Effector CD8-positive, alpha-beta T cell (primary cell): Measurements from ENCODE around the gene C3orf18.
"Not testable (repeated sequence)": the region's sequence is repeated elsewhere in the genome, so short reads cannot be mapped to it uniquely, and the experiment has no call there.

ENCODE experiments used
- DNase-seq: peaks from one replicate; lab custom pipeline; 2025; lab: John Stamatoyannopoulos, UW

The C3orf18 gene

GRCh38 chr3:50523279-50523811 lies 44.2 kb downstream of the C3orf18 start:
- no peak for DNase-seq

GRCh38 chr3:50521572-50521971 lies 46.0 kb downstream of the C3orf18 start:
- DNase-seq, result no peak

DNA sequence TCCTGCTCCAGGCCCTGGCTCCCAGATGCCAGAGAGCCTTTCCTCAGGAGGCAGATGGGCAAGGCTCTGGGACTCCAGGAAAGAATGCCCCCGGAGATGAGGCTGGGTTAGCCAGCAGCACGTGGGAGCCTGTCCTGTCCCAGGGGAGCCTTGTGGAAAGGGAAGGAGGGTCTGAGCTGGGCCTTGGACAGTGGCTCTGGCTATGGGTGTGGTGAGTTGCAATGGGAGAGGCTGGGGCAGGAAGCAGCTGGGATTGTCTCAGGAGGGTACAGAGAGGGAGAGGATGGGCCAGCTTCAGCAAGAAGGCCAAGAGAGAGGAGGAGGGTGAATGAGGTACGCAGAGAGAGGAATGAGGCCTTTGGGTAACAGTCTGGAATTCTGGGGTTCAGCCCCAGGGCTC lies 46.7 kb downstream of the C3orf18 start:
- no peak for DNase-seq

- peak; percentile 67 for DNase-seq
Observed at GRCh38 chr3:50519471-50520089, 48.0 kb downstream of the C3orf18 start.

GRCh38 chr3:50518436-50518835 lies 49.1 kb downstream of the C3orf18 start:
- no peak for DNase-seq

DNA sequence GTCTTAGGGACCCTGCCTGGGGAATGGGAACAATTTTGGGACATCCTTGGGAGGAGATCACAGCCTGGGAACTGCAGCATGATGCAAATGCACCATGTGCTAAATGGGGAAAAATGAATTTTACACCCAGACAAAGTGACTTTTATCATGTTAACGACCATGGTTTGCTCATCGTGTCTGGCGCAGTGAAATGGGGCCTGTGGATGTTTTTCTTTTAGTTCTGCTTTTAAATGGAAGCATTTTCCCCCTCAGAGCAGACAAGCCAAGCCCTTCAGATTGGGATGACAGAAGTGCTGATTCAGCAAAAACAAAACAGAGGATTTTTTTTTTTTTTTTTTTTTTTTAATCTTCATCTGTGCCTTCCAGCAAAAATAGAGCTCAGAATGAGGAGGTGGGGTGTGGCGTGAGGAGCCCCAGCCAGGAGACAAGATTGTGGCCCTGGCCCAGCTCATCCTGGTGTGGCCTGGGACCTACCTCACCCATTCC lies 49.8 kb downstream of the C3orf18 start:
- no peak for DNase-seq

GRCh38 chr3:50516440-50516871 lies 51.1 kb downstream of the C3orf18 start:
- DNase-seq, result no peak

GRCh38 chr3:50515565-50516439 lies 51.7 kb downstream of the C3orf18 start:
- no peak for DNase-seq

- DNase-seq, result not testable (repeated sequence)
Observed at GRCh38 chr3:50512908-50513307, 54.6 kb downstream of the C3orf18 start.

DNA sequence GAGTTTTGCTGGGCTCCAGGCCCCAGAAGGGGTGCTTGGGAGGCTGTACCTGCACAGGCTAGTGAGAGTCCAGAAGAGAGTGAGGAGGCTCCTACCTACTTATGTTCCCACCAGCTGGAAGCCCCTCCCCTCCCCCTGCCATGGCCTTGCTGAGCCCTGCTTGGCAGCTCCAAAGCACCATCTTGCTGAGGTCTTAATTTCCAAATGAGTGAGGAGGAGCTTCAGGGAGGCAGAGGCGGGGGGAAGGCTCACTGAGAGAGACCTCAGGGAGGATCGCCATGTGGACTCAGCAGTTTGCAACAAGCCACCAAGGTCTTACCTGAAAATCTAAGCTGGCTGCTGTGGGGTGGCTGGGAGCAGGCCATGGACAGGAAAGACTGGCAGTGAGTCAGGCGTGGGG lies 55.4 kb downstream of the C3orf18 start:
- DNase-seq, result no peak

- no peak for DNase-seq
Observed at GRCh38 chr3:50510325-50510724, 57.2 kb downstream of the C3orf18 start.

- no peak for DNase-seq
Observed at GRCh38 chr3:50509715-50510114, 57.8 kb downstream of the C3orf18 start.

DNA sequence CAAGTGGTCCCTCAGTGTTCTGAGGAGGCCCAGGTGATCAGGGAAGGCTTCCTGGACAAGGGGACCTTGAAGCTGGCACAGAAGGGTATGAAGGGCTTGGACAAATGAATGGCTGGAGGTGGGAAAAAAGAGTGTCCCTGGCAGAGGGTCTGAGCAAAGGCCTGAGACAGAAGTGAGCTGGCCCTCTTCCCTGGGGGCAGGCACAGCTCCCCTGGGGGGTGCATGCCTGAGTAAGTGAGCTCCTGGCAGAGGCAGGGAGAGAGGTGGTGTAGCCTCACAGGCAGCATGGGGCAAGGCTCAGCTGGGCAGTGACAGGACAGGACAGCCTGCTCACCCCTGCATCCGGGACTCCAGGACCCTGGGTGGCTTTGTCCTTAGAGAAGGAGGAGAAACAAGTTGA lies 58.7 kb downstream of the C3orf18 start:
- no peak for DNase-seq
